Astrocyte of the cerebellum (primary cell): ENCODE data around the gene ITGA1.

Source experiments
- DNase-seq: peaks from one replicate; pipeline ENCODE4 v3.0.0-alpha.2; 2011; ENCODE audit warnings: low read depth
- H3K4me3 ChIP-seq: 2 replicates; pipeline ENCODE4 v1.5.1; 2011; ENCODE audit warnings: mild to moderate bottlenecking, low read depth, low read length, moderate library complexity
- CTCF ChIP-seq: IDR thresholded peaks from 2 replicates; pipeline ENCODE4 v1.5.1; 2012; ENCODE audit warnings: low read length, low read depth, moderate library complexity, mild to moderate bottlenecking; ENCODE audit errors: missing control alignments
- in situ Hi-C: cut with HindIII; loops from 2 replicates; pipeline ENCODE4 v1.10.0; 2017; ENCODE audit warnings: low sequenced_read_pairs

The ITGA1 gene

GRCh38 chr5:52906343-52906742, 118.6 kb downstream of the ITGA1 start:
- in situ Hi-C loops = no loop called here
- TF ChIP-seq CTCF = no peak
- no peak overlapping the region for H3K4me3 ChIP-seq
- DNase-seq = no peak

DNA sequence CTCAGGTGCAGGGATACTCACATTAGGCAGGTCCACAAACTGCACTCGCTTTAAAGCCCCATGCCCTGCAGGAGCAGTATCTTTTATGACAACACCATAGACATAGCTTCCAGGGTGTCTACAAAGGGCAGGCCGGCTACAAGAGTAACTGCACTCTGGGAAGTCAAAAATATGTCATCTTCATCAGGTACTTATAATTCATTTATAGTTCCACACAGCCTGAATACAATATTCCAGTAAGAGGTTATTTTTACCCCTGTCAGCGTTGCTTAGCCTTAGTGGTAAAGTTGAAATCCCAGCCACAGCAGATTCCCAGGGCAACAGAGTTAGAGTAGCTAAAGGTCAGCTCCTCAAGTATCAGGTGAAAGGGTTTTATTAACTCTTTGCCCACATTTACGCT, 119.1 kb downstream of the ITGA1 start:
- H3K4me3 ChIP-seq = no peak overlapping the region
- no peak for DNase-seq
- no peak for TF ChIP-seq CTCF
- in situ Hi-C loops = no loop called here

GRCh38 chr5:52909192-52909591, 121.5 kb downstream of the ITGA1 start:
- in situ Hi-C loops = no loop called here
- TF ChIP-seq CTCF = no peak
- DNase-seq = no peak
- no peak overlapping the region for H3K4me3 ChIP-seq

GRCh38 chr5:52910071-52910470, 122.4 kb downstream of the ITGA1 start:
- no peak overlapping the region for H3K4me3 ChIP-seq
- TF ChIP-seq CTCF = no peak
- no peak for DNase-seq
- in situ Hi-C loops = no loop called here

- in situ Hi-C loops = no loop called here
- TF ChIP-seq CTCF = peak; percentile 60
- H3K4me3 ChIP-seq = peak overlapping the region; percentile 26
- peak; percentile 61 for DNase-seq
Observed at GRCh38 chr5:52915176-52915875, 127.6 kb downstream of the ITGA1 start.

- H3K4me3 ChIP-seq = no peak overlapping the region
- in situ Hi-C loops = no loop called here
- DNase-seq = no peak
- no peak for TF ChIP-seq CTCF
Observed at GRCh38 chr5:52920929-52921328, 133.2 kb downstream of the ITGA1 start.
